Nucleus accumbens (tissue), 56 donors: ENCODE data around the gene ZG16B.

Source experiments
- DNase-seq, 56 donors: peaks; one replicate each; lab custom pipeline; 2025; lab: John Stamatoyannopoulos, UW

The ZG16B gene

GRCh38 chr16:2821487-2822157 lies 8.5 kb upstream of the ZG16B start:
- no peak for DNase-seq

- no peak for DNase-seq
These were observed 8.0 kb upstream of the ZG16B start for GRCh38 chr16:2822158-2822495.

- DNase-seq: no peak
These were observed 7.6 kb upstream of the ZG16B start for GRCh38 chr16:2822496-2822895.

- no peak for DNase-seq
These were observed 5.5 kb upstream of the ZG16B start for GRCh38 chr16:2824626-2825025.

- no peak for DNase-seq
These were observed 4.9 kb upstream of the ZG16B start for GRCh38 chr16:2825049-2825742.

GRCh38 chr16:2825906-2826305 lies 4.2 kb upstream of the ZG16B start:
- no peak for DNase-seq

GRCh38 chr16:2826591-2827373 lies 3.3 kb upstream of the ZG16B start:
- DNase-seq: no peak

- DNase-seq: peak in 3 of 56 donors; percentile 9 to 28 (median 11)
These were observed 2.7 kb upstream of the ZG16B start for GRCh38 chr16:2827374-2827791.

GRCh38 chr16:2827831-2828520 lies 2.1 kb upstream of the ZG16B start:
- no peak for DNase-seq

GRCh38 chr16:2828521-2828840 lies 1.6 kb upstream of the ZG16B start:
- no peak for DNase-seq

GRCh38 chr16:2828876-2829430 lies 1.1 kb upstream of the ZG16B start:
- no peak for DNase-seq

- DNase-seq: no peak
These were observed 222 bp downstream of the ZG16B start for GRCh38 chr16:2830355-2830695.

GRCh38 chr16:2831203-2831602 lies 1.1 kb downstream of the ZG16B start:
- DNase-seq: no peak

GRCh38 chr16:2833776-2834175 lies 3.7 kb downstream of the ZG16B start:
- no peak for DNase-seq

- DNase-seq: no peak
These were observed 4.9 kb downstream of the ZG16B start for GRCh38 chr16:2834968-2835367.

- DNase-seq: no peak
These were observed 5.8 kb downstream of the ZG16B start for GRCh38 chr16:2835638-2836493.

- DNase-seq: no peak
These were observed 6.8 kb downstream of the ZG16B start for GRCh38 chr16:2836646-2837508.

GRCh38 chr16:2838928-2839327 lies 8.8 kb downstream of the ZG16B start:
- peak in 52 of 56 donors; percentile 9 to 81 (median 48) for DNase-seq
